Femur (tissue), 1 donor: ENCODE measurements around the gene FBXL14.
"Not testable (repeated sequence)": the region's sequence is repeated elsewhere in the genome, so short reads cannot be mapped to it uniquely, and the experiment has no call there.

ENCODE experiments used
- DNase-seq: peaks from one replicate; pipeline ENCODE4 v3.0.0-alpha.2; 2017

The FBXL14 gene

GRCh38 chr12:1567852-1568251 is 26.5 kb downstream of the FBXL14 start:
- DNase-seq, result no peak

- no peak for DNase-seq
These were observed 27.8 kb downstream of the FBXL14 start for GRCh38 chr12:1566449-1567135.

- DNase-seq, result no peak
These were observed 29.2 kb downstream of the FBXL14 start for GRCh38 chr12:1565172-1565571.

- DNase-seq, result no peak
These were observed 30.3 kb downstream of the FBXL14 start for GRCh38 chr12:1564067-1564466.

GRCh38 chr12:1562813-1563407 is 31.5 kb downstream of the FBXL14 start:
- no peak for DNase-seq

- no peak for DNase-seq
These were observed 33.7 kb downstream of the FBXL14 start for GRCh38 chr12:1560704-1561103.

GRCh38 chr12:1559676-1560091 is 34.7 kb downstream of the FBXL14 start:
- peak; percentile 41 for DNase-seq

GRCh38 chr12:1558108-1558507 is 36.3 kb downstream of the FBXL14 start:
- DNase-seq, result not testable (repeated sequence)

GRCh38 chr12:1553987-1554982 is 40.1 kb downstream of the FBXL14 start:
- no peak for DNase-seq

- DNase-seq, result no peak
These were observed 40.8 kb downstream of the FBXL14 start for GRCh38 chr12:1553536-1553935.

GRCh38 chr12:1552911-1553491 is 41.4 kb downstream of the FBXL14 start:
- DNase-seq, result no peak

- no peak for DNase-seq
These were observed 42.2 kb downstream of the FBXL14 start for GRCh38 chr12:1552171-1552570.

GRCh38 chr12:1551496-1551895 is 42.9 kb downstream of the FBXL14 start:
- no peak for DNase-seq

- DNase-seq, result no peak
These were observed 47.3 kb downstream of the FBXL14 start for GRCh38 chr12:1546931-1547640.

GRCh38 chr12:1544996-1545700 is 49.2 kb downstream of the FBXL14 start:
- no peak for DNase-seq

GRCh38 chr12:1542599-1542998 is 51.8 kb downstream of the FBXL14 start:
- DNase-seq, result no peak

- no peak for DNase-seq
These were observed 53.7 kb downstream of the FBXL14 start for GRCh38 chr12:1540690-1541089.

- DNase-seq, result no peak
These were observed 55.2 kb downstream of the FBXL14 start for GRCh38 chr12:1539135-1539534.

- DNase-seq, result no peak
These were observed 57.6 kb downstream of the FBXL14 start for GRCh38 chr12:1536817-1537216.

- no peak for DNase-seq
These were observed 59.6 kb downstream of the FBXL14 start for GRCh38 chr12:1534748-1535147.

GRCh38 chr12:1533602-1534304 is 60.6 kb downstream of the FBXL14 start:
- peak; percentile 68 for DNase-seq
